Neural progenitor cell (in vitro differentiated cells): Measurements from ENCODE around the gene MAN2C1. TPM values are rescaled to one million over a fixed set of nuclear protein-coding genes. Genes with fewer than 3 reads are reported as not detected.

Experiments used
- DNase-seq: peaks from one replicate; pipeline ENCODE4 v3.0.0-alpha.2; 2016; ENCODE audit warnings: low spot score
- H2AFZ ChIP-seq: fragments of 200-600 bp; sonication (generic); replicated peaks from 2 replicates; pipeline ENCODE4 v1.6.1; 2016; ENCODE audit warnings: antibody characterized with exemption
- H3F3A ChIP-seq: fragments of 200-600 bp; sonication (generic); 2 replicates; pipeline ENCODE4 v1.6.1; 2016; ENCODE audit warnings: antibody characterized with exemption, low read depth
- H3K27ac ChIP-seq: fragments of 200-600 bp; sonication (generic); 2 replicates; pipeline ENCODE4 v1.5.1; 2016; ENCODE audit warnings: mild to moderate bottlenecking
- H3K27me3 ChIP-seq: fragments of 200-600 bp; sonication (generic); 2 replicates; pipeline ENCODE4 v1.6.1; 2016; ENCODE audit warnings: mild to moderate bottlenecking, moderate library complexity
- H3K36me3 ChIP-seq: fragments of 200-600 bp; sonication (generic); 2 replicates; pipeline ENCODE4 v1.5.1; 2016
- H3K4me1 ChIP-seq: fragments of 200-600 bp; sonication (generic); 2 replicates; pipeline ENCODE4 v1.6.1; 2016; ENCODE audit warnings: mixed run types
- H3K4me2 ChIP-seq: fragments of 200-600 bp; sonication (generic); 2 replicates; pipeline ENCODE4 v1.6.1; 2016
- H3K4me3 ChIP-seq: fragments of 200-600 bp; sonication (generic); 2 replicates; pipeline ENCODE4 v1.5.1; 2016
- H3K79me2 ChIP-seq: fragments of 200-600 bp; sonication (generic); 2 replicates; pipeline ENCODE4 v1.6.1; 2016; ENCODE audit warnings: low read depth
- H3K9ac ChIP-seq: fragments of 200-600 bp; sonication (generic); 2 replicates; pipeline ENCODE4 v1.6.1; 2016
- H3K9me3 ChIP-seq: fragments of 200-600 bp; sonication (generic); 2 replicates; pipeline ENCODE4 v1.5.1; 2016; ENCODE audit warnings: low read depth
- H4K20me1 ChIP-seq: fragments of 200-600 bp; sonication (generic); 2 replicates; pipeline ENCODE4 v1.6.1; 2016; ENCODE audit warnings: low read depth
- H3K27ac Mint-ChIP-seq: 3 replicates; pipeline ENCODE4 v1.8.0; 2021; ENCODE audit warnings: mixed read lengths
- H3K27me3 Mint-ChIP-seq: 2 replicates; pipeline ENCODE4 v1.8.0; 2022; ENCODE audit warnings: low read depth, mild to moderate bottlenecking, inconsistent platforms, moderate library complexity, mixed read lengths; ENCODE audit not compliant: insufficient read depth
- H3K36me3 Mint-ChIP-seq: 3 replicates; pipeline ENCODE4 v1.8.0; 2021; ENCODE audit warnings: mixed read lengths
- H3K4me1 Mint-ChIP-seq: 3 replicates; pipeline ENCODE4 v1.8.0; 2021; ENCODE audit warnings: mixed read lengths
- H3K4me3 Mint-ChIP-seq: 3 replicates; pipeline ENCODE4 v1.8.0; 2021; ENCODE audit warnings: mild to moderate bottlenecking, moderate library complexity, mixed read lengths
- H3K9me3 Mint-ChIP-seq: 3 replicates; pipeline ENCODE4 v1.8.0; 2020; ENCODE audit warnings: mixed read lengths
- CTCF ChIP-seq: fragments of 200-600 bp; sonication (generic); IDR thresholded peaks from 2 replicates; pipeline ENCODE4 v1.5.1; 2017; ENCODE audit warnings: antibody characterized with exemption, mild to moderate bottlenecking
- EZH2 ChIP-seq: fragments of 200-600 bp; sonication (generic); IDR thresholded peaks from 2 replicates; pipeline ENCODE4 v1.6.1; 2017; ENCODE audit warnings: antibody characterized with exemption, mild to moderate bottlenecking, moderate library complexity
- EZH2phosphoT487 ChIP-seq: fragments of 200-600 bp; sonication (generic); IDR thresholded peaks from 2 replicates; pipeline ENCODE4 v1.6.1; 2017; ENCODE audit warnings: antibody characterized with exemption
- total RNA-seq: library from RNA; depleted of rRNA; stranded (reverse); fragments of >200 nt; gene quantifications from 2 replicates; pipeline ENCODE4 v1.2.3, GENCODE V29; 2015; ENCODE audit warnings: low replicate concordance

MAN2C1 gene
- total RNA-seq, 1 donor from 2014 or later = 76.8 TPM

DNA sequence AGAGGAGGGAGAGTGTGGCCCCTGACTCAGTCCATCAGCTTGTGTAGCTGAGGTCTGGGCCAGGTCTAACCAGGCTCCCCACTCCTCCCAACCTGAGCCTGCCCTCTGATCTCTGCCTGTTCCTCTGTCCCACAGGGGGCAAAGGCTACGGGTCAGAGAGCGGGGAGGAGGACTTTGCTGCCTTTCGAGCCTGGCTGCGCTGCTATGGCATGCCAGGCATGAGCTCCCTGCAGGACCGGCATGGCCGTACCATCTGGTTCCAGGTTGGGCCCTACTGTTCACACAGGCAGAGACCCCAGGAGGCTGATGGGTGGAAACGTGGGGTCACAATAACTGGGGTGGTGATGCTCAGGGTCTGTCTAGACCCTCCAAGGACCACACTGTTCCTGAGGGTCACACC, 14.8 kb downstream of the MAN2C1 start:
- Histone ChIP-seq H3K4me3 (no peak overlapping the region), H2AFZ (no peak overlapping the region), H3K4me1 (peaks cover 2% of the 10 kb centered on the region), H3K4me2 (no peak overlapping the region), H3K27me3 (peaks cover 17% of the 10 kb centered on the region), H3K9me3 (no peaks in the 10 kb centered on the region), H3K9ac (no peak overlapping the region), H3F3A (peaks cover 3% of the 10 kb centered on the region), H3K79me2 (no peaks in the 10 kb centered on the region), H3K27ac (no peak overlapping the region), H4K20me1 (no peaks in the 10 kb centered on the region), H3K36me3 (no peaks in the 10 kb centered on the region)
- Mint-ChIP-seq H3K27ac (no peak overlapping the region), H3K4me3 (no peak overlapping the region), H3K36me3 (no peaks in the 10 kb centered on the region), H3K9me3 (no peaks in the 10 kb centered on the region), H3K4me1 (peaks cover 2% of the 10 kb centered on the region), H3K27me3 (peaks cover 2% of the 10 kb centered on the region)
- DNase-seq = no peak
- TF ChIP-seq EZH2 = no peak
- TF ChIP-seq EZH2phosphoT487 = no peak
- no peak for TF ChIP-seq CTCF

DNA sequence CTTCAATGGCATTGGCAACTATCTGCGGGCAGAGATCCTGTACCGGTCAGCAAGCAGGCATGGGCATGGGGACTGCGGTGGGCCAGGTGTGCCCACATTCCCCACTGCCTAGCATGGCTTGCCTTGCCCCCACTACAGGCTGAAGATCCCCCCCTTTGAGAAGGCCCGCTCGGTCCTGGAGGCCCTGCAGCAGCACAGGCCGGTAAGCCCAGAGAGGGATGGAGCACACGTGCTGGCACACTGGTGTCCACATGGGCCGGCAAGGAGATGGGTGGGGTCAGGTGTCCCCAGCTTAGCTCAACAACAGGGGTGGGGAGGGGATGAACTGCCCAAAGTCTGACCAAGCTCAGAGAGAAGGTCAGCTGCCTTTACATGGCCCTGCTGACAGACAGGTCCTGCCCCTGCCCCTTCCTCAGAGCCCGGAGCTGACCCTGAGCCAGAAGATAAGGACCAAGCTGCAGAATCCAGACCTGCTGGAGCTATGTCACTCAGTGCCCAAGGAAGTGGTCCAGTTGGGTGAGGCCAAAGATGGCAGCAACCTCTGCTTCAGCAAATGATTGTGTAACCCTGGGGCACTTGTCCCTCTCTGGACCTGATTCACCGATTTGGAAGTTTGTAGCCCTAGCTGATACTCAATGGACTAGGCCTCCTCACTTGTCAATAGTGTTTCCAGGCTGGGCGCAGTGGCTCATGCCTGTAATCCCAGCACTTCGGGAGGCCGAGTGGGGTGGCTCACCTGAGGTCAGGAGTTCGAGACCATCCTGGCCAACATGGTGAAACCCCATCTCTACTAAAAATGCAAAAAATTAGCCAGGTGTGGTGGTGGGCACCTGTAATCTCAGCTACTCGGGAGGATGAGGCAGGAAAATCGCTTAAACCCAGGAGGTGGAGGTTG, 16.0 kb downstream of the MAN2C1 start:
- TF ChIP-seq EZH2 (no peak), CTCF (no peak), EZH2phosphoT487 (no peak)
- Histone ChIP-seq H3K27ac (no peak overlapping the region), H3K79me2 (no peaks in the 10 kb centered on the region), H3K9me3 (no peaks in the 10 kb centered on the region), H4K20me1 (no peaks in the 10 kb centered on the region), H3K4me2 (no peak overlapping the region), H3K27me3 (peaks cover 29% of the 10 kb centered on the region), H3K9ac (no peak overlapping the region), H3K36me3 (no peaks in the 10 kb centered on the region), H2AFZ (no peak overlapping the region), H3K4me3 (no peak overlapping the region), H3K4me1 (peaks cover 6% of the 10 kb centered on the region), H3F3A (peaks cover 7% of the 10 kb centered on the region)
- Mint-ChIP-seq H3K27ac (no peak overlapping the region), H3K36me3 (no peaks in the 10 kb centered on the region), H3K9me3 (no peaks in the 10 kb centered on the region), H3K4me1 (peaks cover 2% of the 10 kb centered on the region), H3K27me3 (peaks cover 4% of the 10 kb centered on the region), H3K4me3 (no peak overlapping the region)
- no peak for DNase-seq

GRCh38 chr15:75350601-75351361, 17.6 kb downstream of the MAN2C1 start:
- no peaks in the 10 kb centered on the region for H3K36me3 Mint-ChIP-seq
- H3K4me3 Mint-ChIP-seq = no peak overlapping the region

More at GRCh38 chr15:75350601-75351361, 17.6 kb downstream of the MAN2C1 start:
- H3K79me2 ChIP-seq = no peaks in the 10 kb centered on the region
- TF ChIP-seq EZH2phosphoT487 (no peak), EZH2 (no peak), CTCF (no peak)
- H3K36me3 ChIP-seq = no peaks in the 10 kb centered on the region
- H3K4me1 Mint-ChIP-seq = peaks cover 2% of the 10 kb centered on the region
- peaks cover 46% of the 10 kb centered on the region for H3K27me3 ChIP-seq
- peaks cover 6% of the 10 kb centered on the region for H3K4me1 ChIP-seq
- H2AFZ ChIP-seq = no peak overlapping the region
- no peak overlapping the region for H3K9ac ChIP-seq
- H3K27ac Mint-ChIP-seq = no peak overlapping the region
- H3K9me3 ChIP-seq = no peaks in the 10 kb centered on the region
- H3K27me3 Mint-ChIP-seq = peaks cover 10% of the 10 kb centered on the region
- no peaks in the 10 kb centered on the region for H4K20me1 ChIP-seq
- H3K9me3 Mint-ChIP-seq = no peaks in the 10 kb centered on the region
- no peak overlapping the region for H3K27ac ChIP-seq
- no peak for DNase-seq
- no peak overlapping the region for H3K4me2 ChIP-seq
- H3F3A ChIP-seq = peaks cover 13% of the 10 kb centered on the region
- H3K4me3 ChIP-seq = no peak overlapping the region
